Testis (tissue), 3 donors: Measurements from ENCODE around the gene ATP11A. TPM values are rescaled to one million over a fixed set of nuclear protein-coding genes. Genes with fewer than 3 reads are reported as not detected.

Experiments
- DNase-seq: peaks from one replicate; pipeline ENCODE4 v3.0.0-alpha.2; 2019
- H3K27ac ChIP-seq, 2 donors: fragments of 200-600 bp; sonication (generic); one replicate each; pipeline ENCODE4 v1.5.1; 2019
- H3K27me3 ChIP-seq: fragments of 200-600 bp; sonication (generic); one replicate; pipeline ENCODE4 v1.5.1; 2019
- H3K36me3 ChIP-seq: fragments of 200-600 bp; sonication (generic); one replicate; pipeline ENCODE4 v1.5.1; 2017; ENCODE audit warnings: low read depth; ENCODE audit errors: missing control alignments
- H3K4me1 ChIP-seq: fragments of 200-600 bp; sonication (generic); one replicate; pipeline ENCODE4 v1.5.1; 2019
- H3K4me3 ChIP-seq, 2 donors: fragments of 200-600 bp; sonication (generic); one replicate each; pipeline ENCODE4 v1.5.1; 2017 to 2019
- H3K9me3 ChIP-seq: fragments of 200-600 bp; sonication (generic); one replicate; pipeline ENCODE4 v1.5.1; 2017
- POLR2A ChIP-seq: fragments of 450-650 bp; IDR thresholded peaks from one replicate; pipeline ENCODE4 v1.6.1; 2017; ENCODE audit warnings: antibody characterized with exemption, mild to moderate bottlenecking, moderate library complexity
- WGBS, 2 donors: methylation state at CpG; one replicate each; pipeline ENCODE4 v1.1.5; 2018; 5-methylcytosine and 5-hydroxymethylcytosine counted together
- intact Hi-C: fragments of 100-400 bp; cut with DNase I; formaldehyde crosslinking; loops from one replicate; pipeline ENCODE4 v1.15.1; 2023; ENCODE audit warnings: low total_unique reads
- polyA plus RNA-seq: library from polyadenylated mRNA; stranded (reverse); fragments of 350-450 nt; fragmentation: Illumina TruSeq; extraction: RNeasy Lipid Tissue Mini Kit (QIAGEN cat#74804); gene quantifications from one replicate; pipeline ENCODE4 v1.2.3, GENCODE V29; 2014; ENCODE audit warnings: low read depth, low replicate concordance; ENCODE audit not compliant: insufficient read depth
- total RNA-seq, 2 donors: library from RNA; depleted of rRNA; stranded (reverse); fragments of >200 nt; gene quantifications; one replicate each; pipeline ENCODE4 v1.2.3, GENCODE V29; 2016
- TF ChIP-seq, protein P1 (sequence below), 3 experiments: fragments of 450-650 bp in 2 of 3; fragments of 200-600 bp in 1 of 3; sonication (generic) in 1 of 3; IDR thresholded peaks; one replicate each; pipeline ENCODE4 v1.5.1; 2016 to 2019; ENCODE audit warnings: antibody characterized with exemption in 3 of 3, mild to moderate bottlenecking in 2 of 3, moderate library complexity in 1 of 3

ATP11A gene
- total and polyA plus RNA-seq, 3 donors from 2014 or later: 34.4 to 122 (median 112) TPM

DNA sequence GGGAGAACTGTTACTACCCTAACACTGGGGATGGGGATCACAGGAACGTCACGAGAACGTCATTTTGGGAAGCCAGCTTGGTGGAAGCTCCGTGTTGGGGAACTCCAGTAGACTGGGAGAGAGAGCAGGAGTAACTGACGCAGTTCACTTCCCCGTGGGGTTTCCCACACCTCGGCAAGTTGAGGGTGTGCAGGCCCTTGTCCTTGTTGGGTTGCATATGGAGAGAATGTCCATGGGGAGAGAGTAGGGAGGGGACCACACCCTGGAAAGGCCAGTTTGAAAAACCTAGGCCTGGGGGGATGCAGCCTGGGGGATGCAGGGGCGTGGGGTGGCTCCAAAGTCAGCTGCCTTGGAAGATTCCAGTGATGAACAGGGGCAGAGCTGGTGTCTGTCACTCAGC, 228.4 kb downstream of the ATP11A start:
- TF ChIP-seq, protein P1, sequence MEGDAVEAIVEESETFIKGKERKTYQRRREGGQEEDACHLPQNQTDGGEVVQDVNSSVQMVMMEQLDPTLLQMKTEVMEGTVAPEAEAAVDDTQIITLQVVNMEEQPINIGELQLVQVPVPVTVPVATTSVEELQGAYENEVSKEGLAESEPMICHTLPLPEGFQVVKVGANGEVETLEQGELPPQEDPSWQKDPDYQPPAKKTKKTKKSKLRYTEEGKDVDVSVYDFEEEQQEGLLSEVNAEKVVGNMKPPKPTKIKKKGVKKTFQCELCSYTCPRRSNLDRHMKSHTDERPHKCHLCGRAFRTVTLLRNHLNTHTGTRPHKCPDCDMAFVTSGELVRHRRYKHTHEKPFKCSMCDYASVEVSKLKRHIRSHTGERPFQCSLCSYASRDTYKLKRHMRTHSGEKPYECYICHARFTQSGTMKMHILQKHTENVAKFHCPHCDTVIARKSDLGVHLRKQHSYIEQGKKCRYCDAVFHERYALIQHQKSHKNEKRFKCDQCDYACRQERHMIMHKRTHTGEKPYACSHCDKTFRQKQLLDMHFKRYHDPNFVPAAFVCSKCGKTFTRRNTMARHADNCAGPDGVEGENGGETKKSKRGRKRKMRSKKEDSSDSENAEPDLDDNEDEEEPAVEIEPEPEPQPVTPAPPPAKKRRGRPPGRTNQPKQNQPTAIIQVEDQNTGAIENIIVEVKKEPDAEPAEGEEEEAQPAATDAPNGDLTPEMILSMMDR (IDR thresholded peaks at IDR 0.05): no peak
- TF ChIP-seq POLR2A: no peak
- H3K9me3 ChIP-seq: no peaks in the 10 kb centered on the region
- DNase-seq: no peak
- no peaks in the 10 kb centered on the region for H3K27me3 ChIP-seq
- no peaks in the 10 kb centered on the region for H3K36me3 ChIP-seq
- H3K4me3 ChIP-seq: no peak overlapping the region
- whole genome bisulfite sequencing, 2 donors: 87 to 92% methylated on average over 8 of the region's 8 CpGs
- no peaks in the 10 kb centered on the region for H3K4me1 ChIP-seq
- intact Hi-C loops: no loop called here
- H3K27ac ChIP-seq: no peak overlapping the region

DNA sequence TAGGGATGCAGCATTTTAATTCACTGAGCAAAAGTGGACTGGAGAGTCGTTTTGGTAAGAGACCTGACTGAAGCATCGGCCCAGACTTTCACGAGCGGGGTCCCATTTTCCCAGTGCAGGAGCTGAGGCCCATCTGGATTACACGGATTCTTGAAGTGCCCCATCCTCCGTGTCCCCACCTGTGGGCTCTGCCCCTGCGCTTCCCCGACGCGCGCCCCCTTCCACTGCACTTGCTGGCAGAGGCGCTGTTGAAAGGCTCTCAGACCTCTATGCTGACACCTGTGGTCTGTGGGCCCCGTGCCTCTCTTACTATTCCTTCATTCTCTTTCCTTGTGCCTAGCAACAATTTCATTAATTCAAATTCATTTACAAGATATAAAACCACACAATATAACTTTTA, 228.9 kb downstream of the ATP11A start:
- WGBS, 2 donors: 89 to 91% methylated on average over 11 to 13 of the region's 13 CpGs
- intact Hi-C loops: no loop called here
- no peak for DNase-seq
- Histone ChIP-seq H3K27me3 (no peaks in the 10 kb centered on the region), H3K36me3 (no peaks in the 10 kb centered on the region), H3K9me3 (no peaks in the 10 kb centered on the region), H3K4me3 (no peak overlapping the region), H3K4me1 (no peaks in the 10 kb centered on the region), H3K27ac (no peak overlapping the region)
- TF ChIP-seq, protein P1 (IDR thresholded peaks at IDR 0.05): no peak

DNA sequence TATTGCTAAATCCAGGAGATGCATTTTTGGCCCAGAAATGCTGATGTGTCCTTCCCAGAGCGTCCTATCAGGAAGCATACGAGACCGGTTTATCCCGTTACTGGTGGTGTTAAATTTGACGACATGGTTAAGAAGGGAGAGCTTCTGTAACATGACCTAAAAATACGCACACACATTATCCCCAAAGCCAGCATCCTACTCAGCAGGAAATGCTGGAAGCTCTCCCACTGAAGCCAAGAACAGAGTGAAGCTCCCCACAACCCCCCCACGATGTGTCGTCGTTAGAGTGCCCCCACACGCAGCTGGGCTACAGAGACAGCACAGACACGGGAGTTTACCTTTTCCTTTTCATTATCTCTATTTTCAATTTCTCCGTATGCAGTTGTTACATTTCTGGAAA, 234.1 kb downstream of the ATP11A start:
- no peaks in the 10 kb centered on the region for H3K4me1 ChIP-seq
- intact Hi-C loops: no loop called here
- no peaks in the 10 kb centered on the region for H3K27me3 ChIP-seq
- DNase-seq: no peak
- no peaks in the 10 kb centered on the region for H3K36me3 ChIP-seq
- H3K4me3 ChIP-seq: no peak overlapping the region
- H3K9me3 ChIP-seq: no peaks in the 10 kb centered on the region
- TF ChIP-seq, protein P1 (IDR thresholded peaks at IDR 0.05): no peak
- TF ChIP-seq POLR2A: no peak
- 49 to 52% methylated on average over 12 of the region's 12 CpGs for WGBS, 2 donors
- H3K27ac ChIP-seq: no peak overlapping the region

DNA sequence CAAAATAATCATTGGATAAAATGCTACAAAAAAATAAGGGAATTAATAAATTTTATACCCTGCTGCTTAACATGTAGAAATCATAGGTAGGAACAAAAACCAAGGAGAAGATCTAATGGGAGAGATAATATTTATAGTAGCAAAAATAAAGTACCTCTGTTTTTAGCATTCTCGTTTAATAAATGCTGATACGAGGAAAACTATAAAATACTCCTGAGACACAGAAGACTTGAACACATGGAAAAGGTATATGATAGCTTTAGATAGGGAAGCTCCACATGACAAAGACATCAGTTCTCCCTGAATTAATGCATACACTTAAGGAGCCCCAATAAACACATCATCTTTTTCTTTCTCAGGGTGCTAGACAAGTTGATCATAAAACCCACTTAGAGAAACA, 234.5 kb downstream of the ATP11A start:
- H3K36me3 ChIP-seq: no peaks in the 10 kb centered on the region
- no peak overlapping the region for H3K4me3 ChIP-seq
- DNase-seq: no peak
- H3K27me3 ChIP-seq: no peaks in the 10 kb centered on the region
- H3K4me1 ChIP-seq: peaks cover 3% of the 10 kb centered on the region
- WGBS, 2 donors: 74 to 86% methylated on average over 2 of the region's 2 CpGs
- no peak overlapping the region for H3K27ac ChIP-seq
- TF ChIP-seq, protein P1 (IDR thresholded peaks at IDR 0.05): no peak
- no peak for TF ChIP-seq POLR2A
- no peaks in the 10 kb centered on the region for H3K9me3 ChIP-seq
- intact Hi-C loops: no loop called here

DNA sequence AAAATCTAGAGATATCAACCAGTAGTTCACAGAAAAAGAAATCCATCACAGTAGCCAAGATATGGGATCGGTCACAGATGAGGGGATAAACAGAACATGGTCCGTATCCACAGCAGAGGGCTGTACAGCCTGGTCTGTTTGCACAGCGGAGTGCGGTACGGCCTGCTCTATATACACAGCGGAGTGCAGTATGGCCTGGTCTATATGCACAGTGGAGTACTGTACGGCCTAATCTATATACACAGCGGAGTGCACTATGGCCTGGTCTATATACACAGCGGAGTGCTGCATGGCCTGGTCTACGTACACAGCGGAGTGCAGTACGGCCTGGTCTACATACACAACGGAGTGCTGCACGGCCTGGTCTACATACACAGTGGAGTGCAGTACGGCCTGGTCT, 236.2 kb downstream of the ATP11A start:
- intact Hi-C loops: no loop called here
- DNase-seq: no peak
- Histone ChIP-seq H3K9me3 (no peaks in the 10 kb centered on the region), H3K27ac (no peak overlapping the region), H3K4me3 (no peak overlapping the region), H3K27me3 (no peaks in the 10 kb centered on the region), H3K4me1 (peaks cover 5% of the 10 kb centered on the region), H3K36me3 (no peaks in the 10 kb centered on the region)
- TF ChIP-seq POLR2A: no peak
- TF ChIP-seq, protein P1 (IDR thresholded peaks at IDR 0.05): no peak
- 94 to 95% methylated on average over 15 of the region's 15 CpGs for WGBS, 2 donors
